Breast epithelium (tissue), 3 donors: ENCODE results near the gene GLRA3.

Source experiments
- POLR2A ChIP-seq: fragments of 450-650 bp; IDR thresholded peaks from one replicate; pipeline ENCODE4 v1.6.1; 2016; ENCODE audit warnings: antibody characterized with exemption, mild to moderate bottlenecking, moderate library complexity
- POLR2AphosphoS5 ChIP-seq, 3 donors: sonication (generic); formaldehyde crosslinking; IDR thresholded peaks; one replicate each; pipeline ENCODE4 v1.6.1; 2017; ENCODE audit warnings: antibody characterized with exemption in 3 of 3
- TF ChIP-seq, protein P1 (sequence below), 3 donors: fragments of 450-650 bp; IDR thresholded peaks; one replicate each; pipeline ENCODE4 v1.5.1; 2016 to 2017; ENCODE audit warnings: antibody characterized with exemption in 3 of 3, mild to moderate bottlenecking in 3 of 3, moderate library complexity in 3 of 3

DNA sequence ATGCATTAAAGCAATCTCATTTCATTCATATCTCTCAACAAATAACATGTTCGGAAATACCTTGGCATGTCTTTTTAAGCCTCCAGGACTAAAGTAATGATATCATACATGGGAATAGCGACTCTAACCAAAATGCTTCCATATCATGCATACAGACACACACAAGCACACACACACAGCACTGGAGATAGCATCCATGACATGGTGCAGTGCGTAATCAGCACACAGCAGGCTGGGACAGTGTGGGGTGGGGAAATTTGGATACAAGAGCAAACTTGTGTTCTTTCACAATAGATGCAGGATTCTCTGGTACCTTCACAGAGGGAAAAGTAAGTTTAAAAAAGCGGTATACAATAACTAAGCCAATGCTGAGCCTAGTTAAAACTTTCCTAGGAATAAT is 174.4 kb downstream of the GLRA3 start:
- TF ChIP-seq, protein P1, sequence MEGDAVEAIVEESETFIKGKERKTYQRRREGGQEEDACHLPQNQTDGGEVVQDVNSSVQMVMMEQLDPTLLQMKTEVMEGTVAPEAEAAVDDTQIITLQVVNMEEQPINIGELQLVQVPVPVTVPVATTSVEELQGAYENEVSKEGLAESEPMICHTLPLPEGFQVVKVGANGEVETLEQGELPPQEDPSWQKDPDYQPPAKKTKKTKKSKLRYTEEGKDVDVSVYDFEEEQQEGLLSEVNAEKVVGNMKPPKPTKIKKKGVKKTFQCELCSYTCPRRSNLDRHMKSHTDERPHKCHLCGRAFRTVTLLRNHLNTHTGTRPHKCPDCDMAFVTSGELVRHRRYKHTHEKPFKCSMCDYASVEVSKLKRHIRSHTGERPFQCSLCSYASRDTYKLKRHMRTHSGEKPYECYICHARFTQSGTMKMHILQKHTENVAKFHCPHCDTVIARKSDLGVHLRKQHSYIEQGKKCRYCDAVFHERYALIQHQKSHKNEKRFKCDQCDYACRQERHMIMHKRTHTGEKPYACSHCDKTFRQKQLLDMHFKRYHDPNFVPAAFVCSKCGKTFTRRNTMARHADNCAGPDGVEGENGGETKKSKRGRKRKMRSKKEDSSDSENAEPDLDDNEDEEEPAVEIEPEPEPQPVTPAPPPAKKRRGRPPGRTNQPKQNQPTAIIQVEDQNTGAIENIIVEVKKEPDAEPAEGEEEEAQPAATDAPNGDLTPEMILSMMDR (IDR thresholded peaks at IDR 0.05): no peak
- TF ChIP-seq POLR2A (no peak), POLR2AphosphoS5 (IDR thresholded peaks at IDR 0.05) (no peak)
